ENCODE results near the gene PLA2G2F.

PLA2G2F gene

DNA sequence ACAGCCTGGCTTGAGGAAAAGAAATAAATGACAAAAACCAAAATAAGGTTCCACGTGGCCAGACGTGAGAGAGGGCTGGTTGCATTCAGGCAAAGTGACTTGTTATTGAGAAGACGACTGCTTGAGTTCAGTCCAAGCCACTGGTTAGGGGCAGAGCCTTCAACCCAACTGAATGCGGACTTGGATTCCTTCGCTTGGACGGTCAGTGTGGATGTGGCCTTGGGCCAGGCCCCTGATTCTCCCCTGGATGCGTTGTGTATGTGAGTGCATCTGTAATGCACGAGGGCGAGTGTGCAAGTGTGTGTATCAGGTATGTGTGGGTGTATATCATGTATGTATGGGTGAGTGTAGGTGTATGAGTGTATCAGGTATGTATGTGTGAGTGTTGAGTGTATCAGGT lies 1.9 kb downstream of the PLA2G2F start:
- no peak for DNase-seq (ENCODE audit: low read depth, low spot score)
- H3K27ac ChIP-seq: no peak overlapping the region

DNA sequence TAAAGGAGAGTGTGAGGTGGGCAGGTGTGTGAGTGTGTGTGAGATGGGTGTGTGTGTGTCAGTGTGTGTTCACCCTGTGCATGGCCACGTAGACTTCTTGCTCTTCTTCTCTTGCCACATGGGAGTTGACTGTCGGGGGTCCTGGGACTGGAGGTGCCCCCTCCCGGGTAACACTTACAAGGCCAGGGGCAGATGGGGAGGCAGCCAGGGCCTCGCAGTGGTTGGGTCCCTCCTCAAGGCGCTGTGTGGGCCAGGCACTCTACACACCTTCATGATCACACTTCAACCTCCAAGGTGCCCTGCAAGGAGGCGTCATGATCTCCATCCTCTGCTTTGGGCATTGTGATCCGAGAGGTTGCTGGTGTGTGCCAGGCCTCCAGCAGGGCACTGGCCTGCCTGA lies 2.3 kb downstream of the PLA2G2F start:
- H3K27ac ChIP-seq: no peak overlapping the region
- no peak for DNase-seq (ENCODE audit: low read depth, low spot score)

DNA sequence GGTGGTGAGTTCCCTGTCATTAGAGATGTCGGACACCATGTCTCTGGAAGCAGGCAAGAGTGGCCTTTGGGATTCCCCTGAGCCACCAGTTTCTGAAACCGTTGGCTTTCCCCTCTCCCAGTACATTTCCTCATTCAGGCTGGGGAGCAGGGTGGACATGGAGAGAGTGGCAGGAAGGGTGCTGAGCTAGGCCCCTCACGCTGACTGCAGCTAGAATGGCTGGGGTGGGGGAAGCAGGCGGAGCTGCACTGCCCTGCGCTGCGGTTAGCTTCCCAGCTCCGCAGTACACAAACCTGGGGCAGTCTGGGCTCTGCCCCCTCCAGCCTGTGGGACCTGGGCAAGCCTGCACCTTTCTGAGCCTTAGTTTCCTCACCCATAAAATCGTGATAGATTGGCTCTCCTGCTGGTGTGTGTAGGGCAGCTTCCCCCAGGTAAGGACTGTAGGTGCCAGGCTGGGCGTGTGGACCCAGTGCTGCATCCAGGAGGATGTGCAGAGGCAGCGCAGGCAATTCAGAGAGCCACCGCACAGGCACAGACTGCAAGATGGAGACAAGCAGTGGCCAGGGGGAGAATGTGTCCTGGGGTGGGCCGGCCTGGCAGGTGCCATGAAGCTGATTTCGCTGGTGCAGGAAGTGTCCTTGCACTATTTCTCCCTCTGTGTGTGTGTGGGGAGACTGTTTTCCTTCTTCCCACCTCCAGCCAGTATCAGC lies 3.0 kb downstream of the PLA2G2F start:
- no peak overlapping the region for H3K27ac ChIP-seq
- DNase-seq (ENCODE audit: low read depth, low spot score): no peak

DNA sequence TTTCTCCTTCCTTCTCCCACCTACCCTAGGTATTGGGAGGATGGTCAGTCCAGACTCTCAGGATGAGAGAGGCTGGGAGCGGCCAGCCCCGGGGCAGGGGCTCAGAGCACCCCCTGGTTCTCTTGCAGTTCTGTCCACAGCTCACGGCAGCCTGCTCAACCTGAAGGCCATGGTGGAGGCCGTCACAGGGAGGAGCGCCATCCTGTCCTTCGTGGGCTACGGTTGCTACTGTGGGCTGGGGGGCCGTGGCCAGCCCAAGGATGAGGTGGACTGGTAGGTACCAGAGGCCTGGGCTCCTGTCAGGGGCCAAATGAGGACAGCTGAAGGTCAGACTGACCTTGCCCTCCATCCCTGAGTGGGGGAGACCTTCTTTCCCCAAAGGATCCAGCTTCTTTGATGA lies 4.2 kb downstream of the PLA2G2F start:
- no peak overlapping the region for H3K27ac ChIP-seq
- no peak for DNase-seq (ENCODE audit: low read depth, low spot score)

DNA sequence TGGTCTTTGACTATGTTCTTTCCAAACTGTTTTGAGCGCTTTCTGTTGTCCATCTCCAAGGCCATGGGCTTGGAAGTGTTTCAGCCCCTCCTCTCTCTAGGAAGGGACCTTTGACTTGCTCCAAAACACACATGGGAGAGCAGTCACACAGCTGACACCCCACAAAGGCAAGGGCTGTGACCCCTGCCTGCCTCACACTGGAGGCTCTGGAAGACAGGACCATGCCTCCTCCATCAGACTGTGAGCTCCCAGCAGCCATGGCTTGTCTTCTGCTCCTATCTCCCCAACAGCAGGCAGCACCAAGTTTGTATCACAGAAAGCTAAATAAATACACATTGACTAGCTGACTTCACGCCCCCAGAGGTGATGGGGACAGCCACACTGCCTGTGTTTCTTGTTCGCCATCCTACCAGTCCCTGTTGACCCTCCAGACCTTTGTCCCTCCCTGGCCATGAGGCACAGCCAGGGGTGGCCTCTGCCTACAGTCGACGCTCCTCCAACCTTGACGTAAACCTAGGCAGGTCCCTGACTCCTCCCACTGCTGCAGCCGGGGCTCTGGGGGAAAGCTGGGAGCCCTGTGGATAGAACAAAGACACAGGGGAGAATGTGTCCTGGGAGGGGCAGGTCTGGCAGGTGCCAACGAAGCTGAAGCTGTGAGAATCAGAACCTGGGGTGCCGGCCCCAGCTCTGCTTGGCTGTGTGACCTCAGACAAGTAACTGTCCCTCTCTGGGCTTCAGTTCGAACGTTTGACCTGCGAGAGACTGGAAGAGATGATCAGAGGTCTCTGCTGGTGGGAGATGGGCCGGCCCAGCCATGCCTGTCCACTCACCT lies 4.8 kb downstream of the PLA2G2F start:
- no peak for DNase-seq (ENCODE audit: low read depth, low spot score)
- no peak overlapping the region for H3K27ac ChIP-seq

DNA sequence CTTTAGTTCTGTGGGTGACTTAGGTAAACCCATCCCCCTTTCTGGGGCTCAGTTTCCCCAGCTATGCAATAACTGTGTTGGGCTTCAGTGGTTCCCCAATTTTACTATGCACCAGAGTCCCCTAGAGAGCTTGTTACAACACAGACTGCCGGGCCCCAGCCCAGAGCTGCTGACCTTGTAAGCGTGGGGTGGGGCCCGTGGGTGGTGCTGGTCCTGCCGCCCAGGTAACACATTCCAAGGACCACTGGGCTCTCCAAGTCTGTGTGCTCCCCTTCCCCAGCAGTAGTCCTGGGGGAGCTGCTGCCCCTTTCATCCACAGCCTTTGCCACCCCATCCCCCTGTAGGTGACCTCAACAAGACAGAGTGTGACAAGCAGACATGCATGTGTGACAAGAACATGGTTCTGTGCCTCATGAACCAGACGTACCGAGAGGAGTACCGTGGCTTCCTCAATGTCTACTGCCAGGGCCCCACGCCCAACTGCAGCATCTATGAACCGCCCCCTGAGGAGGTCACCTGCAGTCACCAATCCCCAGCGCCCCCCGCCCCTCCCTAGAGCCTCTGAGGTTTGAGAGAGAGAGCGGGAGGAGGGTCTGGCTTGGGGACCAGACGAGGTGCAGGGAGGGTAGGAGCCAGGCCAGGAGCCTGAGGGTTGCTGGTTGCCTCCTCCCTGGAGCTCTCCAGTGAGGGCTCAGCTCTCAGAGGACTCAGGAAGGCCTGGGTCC lies 8.9 kb downstream of the PLA2G2F start:
- no peak for DNase-seq (ENCODE audit: low read depth, low spot score)
- no peak overlapping the region for H3K27ac ChIP-seq

DNA sequence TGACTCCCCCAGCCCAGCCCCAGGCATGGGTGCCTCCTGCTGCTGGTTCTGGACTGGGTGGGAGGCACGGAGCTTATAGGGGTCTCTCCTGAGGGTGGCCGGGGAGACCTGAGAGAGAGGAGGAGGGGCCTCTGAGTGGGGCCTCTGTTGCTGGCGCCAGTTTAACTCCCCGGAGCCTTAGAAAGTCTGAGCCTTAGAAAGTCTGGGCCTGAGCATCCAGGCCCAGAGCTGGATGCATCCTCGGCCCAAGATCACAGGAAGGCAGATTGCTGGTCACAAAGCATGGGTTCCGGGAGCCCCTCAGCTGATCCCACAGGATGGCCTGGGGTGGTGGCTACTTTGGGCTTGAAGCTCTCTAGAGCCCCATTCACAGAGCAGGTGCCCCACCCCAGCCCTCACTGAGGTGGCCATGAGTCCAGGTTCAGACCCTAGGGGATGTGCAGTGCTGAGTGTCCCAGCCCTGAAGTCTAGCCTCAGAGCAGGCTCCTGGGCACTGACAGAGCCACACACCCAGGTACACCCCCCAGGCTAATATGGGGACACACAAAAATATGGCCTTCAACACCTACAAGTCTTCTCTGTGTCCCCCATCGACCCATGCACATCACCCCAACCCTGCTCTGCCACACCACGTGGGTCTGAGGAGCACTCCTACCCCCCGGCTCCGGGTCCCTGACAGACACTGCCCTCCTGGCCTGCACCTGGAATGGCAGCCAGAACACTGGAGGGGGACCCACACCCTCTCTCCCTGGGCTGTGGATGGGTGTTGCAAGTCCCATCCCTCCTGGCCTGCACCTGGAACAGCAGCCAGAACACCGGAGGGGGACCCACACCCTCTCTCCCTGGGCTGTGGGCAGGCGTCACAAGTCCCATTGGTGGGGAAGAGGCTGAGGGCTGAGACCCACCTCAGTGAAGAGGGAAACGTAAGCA lies 9.7 kb downstream of the PLA2G2F start:
- DNase-seq (ENCODE audit: low read depth, low spot score): no peak
- no peak overlapping the region for H3K27ac ChIP-seq

DNA sequence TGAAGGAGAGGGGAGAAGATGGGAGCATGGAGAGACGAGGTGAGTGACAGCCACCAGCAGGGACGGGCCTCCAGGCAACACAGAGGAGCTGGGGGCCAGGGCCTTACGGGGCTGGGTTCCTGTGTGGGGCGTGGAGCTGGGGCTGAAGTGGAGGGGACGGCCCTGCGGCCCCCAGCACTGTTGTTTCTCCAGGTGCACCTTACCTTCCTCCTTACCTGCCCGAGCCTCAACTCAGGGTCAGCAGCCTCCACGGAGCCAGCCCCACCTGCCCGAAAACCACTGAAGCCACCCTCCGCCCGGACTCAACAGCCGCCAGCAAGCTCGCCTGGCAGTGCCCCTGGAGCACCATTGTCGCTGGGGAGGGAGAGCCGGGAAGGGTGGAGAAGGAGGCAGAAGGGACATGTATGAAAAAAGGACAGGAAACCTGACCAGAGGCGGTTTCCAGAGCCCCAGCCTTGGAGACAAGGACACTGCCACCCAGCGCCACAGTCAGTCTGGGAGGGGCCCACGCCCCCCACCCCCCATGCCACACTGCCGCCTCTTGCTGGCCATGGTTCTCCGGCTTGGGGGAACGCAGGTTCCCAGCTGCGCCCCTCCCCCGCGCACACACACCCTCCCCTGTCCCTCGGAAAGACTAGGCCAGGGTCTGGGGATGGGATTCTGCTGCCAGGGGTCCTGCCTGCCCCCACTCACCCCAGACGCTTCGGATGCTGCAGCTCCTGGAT lies 10.6 kb downstream of the PLA2G2F start:
- no peak overlapping the region for H3K27ac ChIP-seq
- DNase-seq (ENCODE audit: low read depth, low spot score): no peak

DNA sequence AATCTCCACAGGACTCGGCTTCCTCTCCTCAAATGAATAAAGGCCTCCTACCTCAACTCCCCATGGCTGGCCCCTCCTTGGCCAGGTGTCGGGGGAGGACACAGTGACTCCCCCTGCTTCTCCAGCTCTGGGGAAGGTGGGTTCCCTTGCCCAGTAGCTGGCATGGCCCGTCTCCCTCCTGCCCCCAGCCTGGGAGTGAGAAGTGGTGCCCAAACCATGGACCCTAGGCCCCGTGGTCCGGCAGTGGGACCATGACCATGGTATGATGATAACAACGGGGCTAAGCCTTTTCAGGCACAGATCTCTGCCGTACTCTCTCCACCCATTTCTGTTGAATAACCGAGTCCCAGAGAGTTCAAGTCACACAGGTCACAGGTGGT lies 11.2 kb downstream of the PLA2G2F start:
- H3K27ac ChIP-seq: no peak overlapping the region
- no peak for DNase-seq (ENCODE audit: low read depth, low spot score)

DNA sequence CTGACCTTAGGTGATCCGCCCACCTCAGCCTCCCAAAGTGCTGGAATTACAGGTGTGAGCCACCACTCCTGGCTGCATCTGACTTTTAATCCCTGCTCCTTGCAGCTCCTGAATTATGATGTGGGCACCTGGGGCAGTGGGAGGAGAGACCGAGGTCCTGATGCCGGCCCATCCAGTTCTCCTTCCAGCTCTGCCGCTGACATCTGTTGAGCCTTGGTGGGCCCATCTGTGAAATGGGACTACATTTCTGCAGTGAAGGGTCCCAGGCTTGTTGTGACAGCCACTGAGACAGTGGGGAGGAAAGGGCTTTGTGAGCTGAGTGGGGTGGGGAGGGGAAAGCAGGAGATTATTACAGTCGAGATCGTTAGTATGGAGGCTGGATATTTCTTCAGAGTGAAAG lies 11.8 kb downstream of the PLA2G2F start:
- H3K27ac ChIP-seq: no peak overlapping the region
- no peak for DNase-seq (ENCODE audit: low read depth, low spot score)

DNA sequence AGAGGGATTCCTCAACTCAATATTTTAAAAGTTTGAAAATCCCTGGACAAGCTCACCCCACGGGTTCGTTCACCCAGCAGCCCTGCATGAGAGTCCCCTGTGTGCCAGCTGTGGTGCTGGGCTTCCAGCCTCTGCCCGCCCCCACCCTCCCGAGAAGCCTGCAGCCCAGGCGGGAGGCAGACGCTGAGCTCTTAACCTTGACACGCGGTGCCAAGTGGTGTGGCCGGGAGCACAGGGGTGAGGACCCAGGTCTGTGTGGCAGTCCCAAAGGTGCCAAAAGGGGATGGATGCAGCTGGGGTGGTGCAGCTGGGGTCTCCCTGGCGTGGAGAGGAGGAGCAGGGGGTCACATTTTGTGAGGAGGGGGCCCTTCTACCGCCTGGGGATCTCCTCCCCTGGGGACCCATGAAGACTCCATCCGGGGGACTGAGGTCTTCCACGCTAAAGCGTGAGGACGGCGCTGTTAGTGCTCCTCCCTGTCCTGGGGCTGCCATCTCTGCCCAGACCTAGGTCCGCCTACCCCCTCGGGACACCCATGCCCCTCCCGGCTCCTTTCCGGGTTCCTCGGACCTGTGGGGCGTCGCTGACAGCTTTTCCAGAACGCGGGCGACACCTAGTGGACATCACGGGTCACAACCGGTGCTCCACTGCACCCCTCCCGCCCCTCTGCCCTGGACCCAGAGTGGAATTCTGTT lies 12.9 kb downstream of the PLA2G2F start:
- no peak overlapping the region for H3K27ac ChIP-seq
- DNase-seq (ENCODE audit: low read depth, low spot score): no peak

DNA sequence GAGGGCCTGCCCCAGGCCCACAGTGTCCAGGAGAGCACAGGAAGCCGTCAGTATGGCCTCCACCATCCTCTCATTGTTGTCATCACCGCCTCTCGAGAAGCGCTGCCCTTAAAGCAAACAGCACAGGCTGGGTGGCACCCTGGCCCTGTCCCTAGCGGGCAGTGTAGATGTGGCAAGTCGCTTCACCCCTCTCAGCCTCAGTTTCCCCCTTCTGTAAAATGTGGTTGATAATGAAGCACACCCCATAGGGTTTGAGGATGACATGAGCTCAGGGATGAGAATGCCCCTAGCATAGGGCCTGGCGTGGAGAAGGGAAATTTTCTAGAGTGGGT lies 13.4 kb downstream of the PLA2G2F start:
- no peak overlapping the region for H3K27ac ChIP-seq
- DNase-seq (ENCODE audit: low read depth, low spot score): no peak

DNA sequence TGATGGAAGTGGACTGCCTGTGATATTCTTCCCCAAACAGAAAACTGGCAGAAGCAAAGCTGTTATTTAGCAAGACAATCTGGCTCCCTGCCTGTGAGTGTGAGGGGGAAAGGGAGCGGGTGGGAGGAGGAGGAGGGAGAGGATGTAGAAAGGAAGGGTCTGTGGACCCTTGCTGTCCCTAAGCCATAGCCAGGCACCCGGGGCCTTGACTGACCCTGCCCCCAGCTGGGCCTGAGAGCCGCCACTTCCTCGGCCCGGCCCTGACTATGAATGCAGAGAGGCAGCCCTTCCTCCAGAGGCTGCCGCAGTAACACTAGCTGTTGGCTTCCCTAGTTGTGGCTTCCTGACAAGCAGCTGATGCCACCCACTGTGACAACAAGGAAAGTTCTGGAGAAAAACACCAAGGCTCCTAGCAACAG lies 13.9 kb downstream of the PLA2G2F start:
- no peak overlapping the region for H3K27ac ChIP-seq
- no peak for DNase-seq (ENCODE audit: low read depth, low spot score)

DNA sequence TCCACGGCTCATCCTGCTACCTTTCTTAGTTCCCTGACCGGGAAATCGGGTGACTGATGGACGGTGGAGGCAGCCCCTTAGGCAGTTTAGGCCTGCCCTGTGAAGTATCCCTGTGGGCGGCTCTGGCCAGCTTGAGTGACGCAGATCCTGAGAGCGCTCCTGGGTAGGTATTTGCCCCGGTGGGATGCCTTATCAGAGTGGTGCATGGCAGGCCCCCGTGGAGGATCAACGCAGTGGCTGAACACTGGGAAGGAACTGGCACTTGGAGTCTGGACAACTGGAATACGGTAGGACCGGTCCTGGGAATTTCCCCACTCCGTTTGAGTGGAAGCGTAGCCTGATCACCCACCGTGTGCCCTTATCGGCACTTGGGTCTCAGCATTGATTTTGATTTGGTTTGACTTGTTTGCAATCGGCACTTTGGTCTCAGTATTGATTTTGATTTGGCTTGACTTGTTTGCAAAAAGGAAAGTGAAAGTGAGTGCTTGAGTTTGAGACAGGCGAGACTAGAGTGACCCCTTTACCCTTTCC lies 15.2 kb downstream of the PLA2G2F start:
- no peak overlapping the region for H3K27ac ChIP-seq
- no peak for DNase-seq (ENCODE audit: low read depth, low spot score)

DNA sequence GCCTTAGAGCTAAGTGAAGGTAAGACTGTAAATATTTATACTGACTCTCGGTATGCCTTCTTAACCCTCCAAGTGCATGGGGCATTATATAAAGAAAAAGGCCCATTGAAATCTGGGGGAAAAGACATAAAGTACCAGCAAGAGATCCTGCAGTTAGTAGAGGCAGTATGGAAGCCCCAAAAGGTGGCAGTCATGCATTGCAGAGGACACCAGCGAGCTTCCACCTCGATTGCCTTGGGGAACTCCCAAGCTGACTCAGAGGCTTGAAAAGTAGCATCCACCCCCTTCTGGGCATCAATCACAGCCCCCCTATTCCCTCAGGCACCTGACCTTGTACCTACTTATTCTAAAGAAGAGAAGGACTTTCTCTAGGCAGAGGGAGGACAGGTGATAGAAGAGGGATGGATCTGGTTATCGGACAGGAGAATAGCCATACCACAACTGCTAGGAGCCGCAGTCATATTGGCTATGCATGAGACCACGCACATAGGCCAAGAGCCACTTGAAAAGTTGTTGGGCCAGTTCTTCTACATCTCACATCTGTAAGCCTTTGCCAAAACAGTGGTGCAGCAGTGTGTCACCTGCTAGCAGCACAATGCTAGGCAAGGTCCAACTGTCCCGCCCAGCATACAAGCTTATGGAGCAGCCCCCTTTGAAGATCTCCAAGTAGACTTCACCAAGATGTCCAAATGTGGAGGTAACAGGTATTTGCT lies 19.4 kb downstream of the PLA2G2F start:
- no peak for DNase-seq (ENCODE audit: low read depth, low spot score)
- H3K27ac ChIP-seq: no peak overlapping the region

DNA sequence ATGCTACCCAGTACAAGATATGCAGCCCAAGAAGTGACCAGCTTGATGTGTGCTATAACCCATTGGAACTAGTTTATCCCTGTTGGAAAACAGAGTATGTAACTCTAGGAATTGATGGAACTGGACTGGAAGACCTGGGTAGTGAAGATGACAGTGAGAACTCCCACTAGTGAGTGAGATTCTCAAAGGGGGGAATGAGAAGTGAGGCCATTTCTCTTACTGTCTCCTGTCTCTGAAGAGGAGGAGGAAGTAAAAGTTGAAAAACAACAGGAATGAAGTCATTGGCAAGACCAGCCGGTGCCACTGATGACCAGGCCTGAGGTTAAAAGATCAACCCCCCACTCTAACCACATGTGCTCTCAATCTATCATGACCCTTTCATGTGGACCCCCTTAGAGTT lies 20.9 kb downstream of the PLA2G2F start:
- H3K27ac ChIP-seq: no peak overlapping the region
- DNase-seq (ENCODE audit: low read depth, low spot score): no peak

DNA sequence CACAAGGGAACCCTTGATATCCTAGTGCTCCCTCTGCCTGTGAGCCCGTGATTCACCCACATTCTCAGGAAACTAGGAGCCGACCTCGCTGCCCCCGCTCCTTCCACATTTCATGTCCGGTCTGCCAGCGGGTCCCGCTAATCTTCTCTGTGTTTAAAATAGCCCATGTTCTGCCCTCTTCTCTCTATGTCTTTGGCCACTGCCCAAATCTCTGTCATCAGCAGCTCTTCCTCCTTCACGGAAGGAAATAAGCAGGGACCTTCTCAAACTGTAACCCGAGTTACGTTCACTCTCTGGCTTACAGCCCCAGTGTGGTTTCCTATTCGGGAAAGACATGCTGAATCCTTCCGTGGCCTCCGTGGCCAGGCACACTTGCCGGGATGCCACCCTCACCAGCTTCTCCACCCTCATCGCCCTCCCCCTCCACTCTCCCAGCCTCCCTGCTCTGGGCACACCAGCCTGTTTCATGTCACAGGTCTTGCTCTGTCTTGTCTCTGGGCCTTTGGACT lies 25.6 kb downstream of the PLA2G2F start:
- no peak overlapping the region for H3K27ac ChIP-seq
- DNase-seq (ENCODE audit: low read depth, low spot score): no peak

DNA sequence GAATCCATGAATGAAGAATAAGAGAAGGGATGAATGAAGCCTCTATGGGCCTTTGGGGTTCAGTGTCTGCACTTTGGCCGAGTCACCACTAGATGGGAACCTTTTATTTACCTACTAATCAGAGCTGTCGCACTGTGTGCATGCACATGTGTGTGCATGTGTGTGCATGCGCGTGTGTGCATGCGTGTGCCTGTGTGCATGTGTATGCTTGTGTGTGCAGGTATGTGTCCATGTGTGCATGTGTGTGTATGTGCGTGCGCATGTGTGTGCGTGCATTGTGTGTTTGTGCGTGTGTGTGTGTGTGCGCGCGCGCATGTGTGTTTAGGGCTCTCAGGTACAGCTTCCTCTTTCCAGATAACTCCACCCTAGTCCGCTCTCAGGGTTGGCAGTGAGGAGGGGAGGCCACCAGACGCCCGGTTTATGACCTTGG lies 26.4 kb downstream of the PLA2G2F start:
- no peak for DNase-seq (ENCODE audit: low read depth, low spot score)
- no peak overlapping the region for H3K27ac ChIP-seq
